Keratinocyte (primary cell): ENCODE measurements around the gene WDR70. TPM values are rescaled to one million over a fixed set of nuclear protein-coding genes. Genes with fewer than 3 reads are reported as not detected.

ENCODE experiments used
- DNase-seq: peaks from one replicate; pipeline ENCODE4 v3.0.0-alpha.2; 2011; ENCODE audit warnings: low read depth, missing footprints, low spot score
- FAIRE-seq: peaks from 2 replicates; lab custom pipeline; 2011; peaks lifted over from hg19 to GRCh38; lab: Jason Lieb, UNC
- H2AFZ ChIP-seq: 2 replicates; pipeline ENCODE4 v1.6.0; 2012; ENCODE audit warnings: low read length, control low read depth, inconsistent platforms; ENCODE audit not compliant: control insufficient read depth
- H3K27ac ChIP-seq: 2 replicates; pipeline ENCODE4 v1.5.1; 2011; ENCODE audit warnings: low read length; ENCODE audit not compliant: control insufficient read depth, insufficient read depth
- H3K27me3 ChIP-seq: 3 replicates; pipeline ENCODE4 v1.6.0; 2011; ENCODE audit warnings: low read length; ENCODE audit not compliant: control insufficient read depth, insufficient read depth; ENCODE audit errors: extremely low read depth
- H3K36me3 ChIP-seq, 2 experiments: 2 replicates in 1 of 2; 3 replicates in 1 of 2; pipeline ENCODE4 v1.5.1; 2011; ENCODE audit warnings: low read length in 2 of 2, mild to moderate bottlenecking in 1 of 2; ENCODE audit not compliant: control insufficient read depth in 2 of 2, insufficient read depth in 2 of 2; ENCODE audit errors: extremely low read depth in 1 of 2
- H3K4me1 ChIP-seq: 3 replicates; pipeline ENCODE4 v1.5.1; 2011; ENCODE audit warnings: low read length; ENCODE audit not compliant: control insufficient read depth, insufficient read depth; ENCODE audit errors: extremely low read depth
- H3K4me2 ChIP-seq: 3 replicates; pipeline ENCODE4 v1.6.0; 2011; ENCODE audit warnings: low read depth, low read length; ENCODE audit not compliant: control insufficient read depth, insufficient read depth; ENCODE audit errors: extremely low read depth
- H3K4me3 ChIP-seq, 3 experiments: fragments of 200-600 bp in 1 of 3; sonication (generic) in 1 of 3; 2 replicates in 2 of 3; 3 replicates in 1 of 3; pipeline ENCODE4 v1.5.1; 2011 to 2016; ENCODE audit warnings: low read length in 3 of 3, mild to moderate bottlenecking in 3 of 3, control low read depth in 2 of 3, inconsistent platforms in 1 of 3, low read depth in 1 of 3, mixed read lengths in 1 of 3, mixed run types in 1 of 3, moderate library complexity in 1 of 3; ENCODE audit not compliant: control insufficient read depth in 2 of 3, insufficient read depth in 2 of 3; ENCODE audit errors: extremely low read depth in 1 of 3
- H3K79me2 ChIP-seq: 2 replicates; pipeline ENCODE4 v1.6.0; 2012; ENCODE audit warnings: low read length; ENCODE audit not compliant: control insufficient read depth, insufficient read depth
- H3K9ac ChIP-seq: 3 replicates; pipeline ENCODE4 v1.6.0; 2011; ENCODE audit warnings: low read length; ENCODE audit not compliant: control insufficient read depth, insufficient read depth; ENCODE audit errors: extremely low read depth
- H3K9me1 ChIP-seq: 3 replicates; pipeline ENCODE4 v1.6.0; 2011; ENCODE audit warnings: low read length; ENCODE audit not compliant: control insufficient read depth, insufficient read depth; ENCODE audit errors: extremely low read depth
- H3K9me3 ChIP-seq: 2 replicates; pipeline ENCODE4 v1.5.1; 2012; ENCODE audit warnings: low read depth, low read length; ENCODE audit not compliant: control insufficient read depth
- H4K20me1 ChIP-seq: 3 replicates; pipeline ENCODE4 v1.6.0; 2011; ENCODE audit warnings: low read length; ENCODE audit not compliant: control insufficient read depth, insufficient read depth; ENCODE audit errors: extremely low read depth
- EZH2 ChIP-seq: IDR thresholded peaks from one replicate; pipeline ENCODE4 v1.6.1; 2012; ENCODE audit warnings: inconsistent platforms, mild to moderate bottlenecking, low read length, moderate library complexity
- dilution Hi-C: fragments of 300-500 bp; cut with MboI; formaldehyde crosslinking; loops from one replicate; pipeline ENCODE4 v1.7.0; 2020; ENCODE audit warnings: low sequenced_read_pairs; ENCODE audit not compliant: extremely low pct_ligation_motif_present
- polyA plus RNA-seq, 5 experiments: library from polyadenylated mRNA; depleted of rRNA in 3 of 5; stranded (reverse) in 3 of 5; stranded (forward) in 1 of 5; unstranded in 1 of 5; fragments of >200 nt; gene quantifications; 1 replicate in 1 of 5; 2 replicates in 3 of 5; 3 replicates in 1 of 5; pipeline versions ENCODE4 v1.2.1 to v1.2.3, GENCODE V29; 2011 to 2012; ENCODE audit warnings: missing spikeins in 2 of 5, low read depth in 1 of 5, low replicate concordance in 1 of 5
- TF ChIP-seq, protein P1 (sequence below), 3 experiments: IDR thresholded peaks in 1 of 3; conservative IDR thresholded peaks in 1 of 3; optimal IDR thresholded peaks in 1 of 3; 2 replicates in 2 of 3; 3 replicates in 1 of 3; pipeline versions ENCODE3 to v1.5.1; 2011; ENCODE audit warnings: low read length in 3 of 3, mild to moderate bottlenecking in 3 of 3, moderate library complexity in 2 of 3, control low read depth in 1 of 3, inconsistent platforms in 1 of 3; ENCODE audit not compliant: insufficient read depth in 2 of 3; ENCODE audit errors: extremely low read depth in 1 of 3

WDR70 gene
- polyA plus RNA-seq, 1 donor (not counting 4 experiments of a cell fraction or from before 2014, with no cell fraction given): 25.1 TPM

DNA sequence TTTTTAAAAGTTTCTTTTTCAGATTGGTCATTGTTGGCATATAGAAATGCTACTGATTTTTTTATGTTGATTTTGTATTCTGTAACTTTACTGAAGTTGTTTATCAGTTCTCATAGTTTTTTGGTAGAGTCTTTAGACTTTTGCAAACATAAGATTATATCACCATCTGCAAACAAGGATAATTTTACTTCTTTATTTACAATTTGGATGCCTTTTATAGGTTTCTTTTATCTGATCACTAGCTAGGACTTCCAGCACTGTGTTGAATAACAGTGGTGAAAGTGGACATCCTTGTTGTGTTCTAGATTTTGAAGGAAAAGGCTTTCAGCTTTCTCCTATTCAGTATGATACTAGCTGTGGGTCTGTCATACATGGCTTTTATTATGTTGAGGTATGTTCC, 170.3 kb downstream of the WDR70 start:
- H4K20me1 ChIP-seq: no peaks in the 10 kb centered on the region
- no peaks in the 10 kb centered on the region for H3K4me1 ChIP-seq
- no peak overlapping the region for H3K9ac ChIP-seq
- H3K9me1 ChIP-seq: no peaks in the 10 kb centered on the region
- no peak for TF ChIP-seq EZH2
- TF ChIP-seq, protein P1, sequence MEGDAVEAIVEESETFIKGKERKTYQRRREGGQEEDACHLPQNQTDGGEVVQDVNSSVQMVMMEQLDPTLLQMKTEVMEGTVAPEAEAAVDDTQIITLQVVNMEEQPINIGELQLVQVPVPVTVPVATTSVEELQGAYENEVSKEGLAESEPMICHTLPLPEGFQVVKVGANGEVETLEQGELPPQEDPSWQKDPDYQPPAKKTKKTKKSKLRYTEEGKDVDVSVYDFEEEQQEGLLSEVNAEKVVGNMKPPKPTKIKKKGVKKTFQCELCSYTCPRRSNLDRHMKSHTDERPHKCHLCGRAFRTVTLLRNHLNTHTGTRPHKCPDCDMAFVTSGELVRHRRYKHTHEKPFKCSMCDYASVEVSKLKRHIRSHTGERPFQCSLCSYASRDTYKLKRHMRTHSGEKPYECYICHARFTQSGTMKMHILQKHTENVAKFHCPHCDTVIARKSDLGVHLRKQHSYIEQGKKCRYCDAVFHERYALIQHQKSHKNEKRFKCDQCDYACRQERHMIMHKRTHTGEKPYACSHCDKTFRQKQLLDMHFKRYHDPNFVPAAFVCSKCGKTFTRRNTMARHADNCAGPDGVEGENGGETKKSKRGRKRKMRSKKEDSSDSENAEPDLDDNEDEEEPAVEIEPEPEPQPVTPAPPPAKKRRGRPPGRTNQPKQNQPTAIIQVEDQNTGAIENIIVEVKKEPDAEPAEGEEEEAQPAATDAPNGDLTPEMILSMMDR (optimal IDR thresholded peaks at IDR 0.05 in 1 of 3, IDR thresholded peaks at IDR 0.05 in 1 of 3, conservative IDR thresholded peaks at IDR 0.05 in 1 of 3; ENCODE audit: extremely low read depth in 1 of 3, insufficient read depth in 2 of 3, low read length in 3 of 3): no peak
- no peak overlapping the region for H3K4me2 ChIP-seq
- no peaks in the 10 kb centered on the region for H3K36me3 ChIP-seq
- no peak for FAIRE-seq
- H2AFZ ChIP-seq: no peak overlapping the region
- dilution Hi-C loops: no loop called here
- no peak overlapping the region for H3K4me3 ChIP-seq
- no peaks in the 10 kb centered on the region for H3K27me3 ChIP-seq
- H3K79me2 ChIP-seq: no peaks in the 10 kb centered on the region
- DNase-seq: no peak
- H3K27ac ChIP-seq: no peak overlapping the region
- no peaks in the 10 kb centered on the region for H3K9me3 ChIP-seq

DNA sequence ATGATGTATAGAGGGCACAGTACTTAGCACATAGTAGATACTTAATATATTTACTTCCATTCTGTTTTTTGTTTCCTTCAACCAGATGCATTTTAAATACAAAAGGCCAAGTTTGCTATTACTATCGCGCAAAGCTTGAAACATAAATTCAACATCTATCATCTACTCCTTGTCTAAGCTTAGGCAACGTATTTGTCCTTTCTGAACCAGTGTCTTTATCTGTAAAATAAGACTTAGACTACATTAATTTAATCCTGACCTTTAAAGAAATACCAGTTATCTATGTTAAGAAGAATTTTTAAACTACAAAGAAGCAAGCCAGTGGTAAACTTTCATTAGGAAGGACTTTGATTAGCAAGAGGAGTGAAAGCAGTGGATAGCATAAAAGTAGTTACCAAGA, 173.0 kb downstream of the WDR70 start:
- Histone ChIP-seq H3K27ac (no peak overlapping the region), H3K27me3 (no peaks in the 10 kb centered on the region), H4K20me1 (no peaks in the 10 kb centered on the region), H3K4me1 (no peaks in the 10 kb centered on the region), H3K36me3 (no peaks in the 10 kb centered on the region), H3K79me2 (no peaks in the 10 kb centered on the region), H3K9me3 (no peaks in the 10 kb centered on the region), H3K4me3 (no peak overlapping the region), H3K9me1 (no peaks in the 10 kb centered on the region), H3K9ac (no peak overlapping the region), H2AFZ (no peak overlapping the region), H3K4me2 (no peak overlapping the region)
- DNase-seq (no peak), FAIRE-seq (no peak)
- TF ChIP-seq, protein P1 (optimal IDR thresholded peaks at IDR 0.05 in 1 of 3, IDR thresholded peaks at IDR 0.05 in 1 of 3, conservative IDR thresholded peaks at IDR 0.05 in 1 of 3; ENCODE audit: extremely low read depth in 1 of 3, insufficient read depth in 2 of 3, low read length in 3 of 3): no peak
- dilution Hi-C loops: no loop called here
